GM12878 (cell line): ENCODE data around the gene SMARCAL1. TPM values are rescaled to one million over a fixed set of nuclear protein-coding genes. Genes with fewer than 3 reads are reported as not detected.

Experiments
- ATAC-seq: fragments of 200-7000 bp; cut with Tn5 transposase; 3 replicates; pipeline ENCODE4 v1.9.1; 2020; ENCODE audit warnings: mild to moderate bottlenecking, moderate library complexity
- BruUV-seq: library from RNA; stranded (reverse); fragments of 400-500 nt; replicated peaks from 2 replicates; lab custom pipeline; 2021; lab: Mats Ljungman, UMichigan
- CTCF ChIA-PET: fragments of 300-600 bp; sonication (Branson Sonifier 250); formaldehyde crosslinking; extraction: SDS; loops from one replicate; lab custom pipeline; 2021; ENCODE audit warnings: inconsistent platforms; lab: Yijun Ruan, JAX
- POLR2A ChIA-PET: fragments of 350-600 bp; formaldehyde crosslinking; extraction: SDS; loops from one replicate; lab custom pipeline; 2021; ENCODE audit warnings: inconsistent platforms; lab: Charles Lee
- RAD21 ChIA-PET: fragments of 300-600 bp; sonication (Branson Sonifier 250); formaldehyde crosslinking; loops from one replicate; lab custom pipeline; 2023; ENCODE audit warnings: antibody characterized with exemption; ENCODE audit not compliant: unreplicated experiment; lab: Charles Lee
- SMC1A ChIA-PET: fragments of 300-600 bp; sonication (Branson Sonifier 250); formaldehyde crosslinking; loops from one replicate; lab custom pipeline; 2023; ENCODE audit not compliant: unreplicated experiment, uncharacterized antibody; lab: Charles Lee
- DNase-seq: peaks from one replicate; pipeline ENCODE4 v3.0.0-alpha.2; 2011; ENCODE audit warnings: low read depth, low spot score
- FAIRE-seq: peaks from 3 replicates; lab custom pipeline; 2011; peaks lifted over from hg19 to GRCh38; lab: Jason Lieb, UNC
- H2AFZ ChIP-seq: 2 replicates; pipeline ENCODE4 v1.6.0; 2011; ENCODE audit warnings: low read depth, low read length, control low read depth; ENCODE audit not compliant: control insufficient read depth
- H3K27ac ChIP-seq: 2 replicates; pipeline ENCODE4 v1.5.1; 2011; ENCODE audit warnings: control low read depth; ENCODE audit not compliant: control insufficient read depth, insufficient read depth
- H3K27me3 ChIP-seq, 2 experiments: replicated peaks in 1 of 2; 2 replicates each; pipeline versions ENCODE4 v1.6.0 to v1.6.1; 2011; ENCODE audit warnings: low read length in 1 of 2; ENCODE audit not compliant: control insufficient read depth in 2 of 2, insufficient read depth in 2 of 2
- H3K36me3 ChIP-seq, 2 experiments: 2 replicates each; pipeline ENCODE4 v1.5.1; 2011; ENCODE audit warnings: low read length in 1 of 2; ENCODE audit not compliant: control insufficient read depth in 2 of 2, insufficient read depth in 2 of 2
- H3K4me1 ChIP-seq: 2 replicates; pipeline ENCODE4 v1.6.1; 2011; ENCODE audit warnings: mild to moderate bottlenecking, low read length, moderate library complexity, mixed read lengths; ENCODE audit not compliant: control insufficient read depth, insufficient read depth
- H3K4me2 ChIP-seq: 2 replicates; pipeline ENCODE4 v1.6.0; 2011; ENCODE audit warnings: control low read depth; ENCODE audit not compliant: control insufficient read depth, insufficient read depth
- H3K4me3 ChIP-seq: fragments of 200-600 bp; sonication (generic); 2 replicates; pipeline ENCODE4 v1.5.1; 2016
- H3K79me2 ChIP-seq: 2 replicates; pipeline ENCODE4 v1.6.0; 2011; ENCODE audit warnings: low read length; ENCODE audit not compliant: control insufficient read depth, insufficient read depth
- H3K9ac ChIP-seq: 2 replicates; pipeline ENCODE4 v1.8.0; 2011; ENCODE audit warnings: low read length, control low read depth, mixed read lengths; ENCODE audit not compliant: control insufficient read depth, insufficient read depth
- H3K9me3 ChIP-seq: replicated peaks from 3 replicates; pipeline ENCODE4 v1.5.1; 2011; ENCODE audit warnings: mild to moderate bottlenecking, low read length; ENCODE audit not compliant: control insufficient read depth, insufficient read depth
- H4K20me1 ChIP-seq: 2 replicates; pipeline ENCODE4 v1.6.0; 2011; ENCODE audit not compliant: control insufficient read depth, insufficient read depth
- BRCA1 ChIP-seq: IDR thresholded peaks from 2 replicates; pipeline ENCODE4 v1.6.1; 2011; ENCODE audit warnings: low read depth, low read length, improper control_type of control experiment
- ESRRA ChIP-seq: IDR thresholded peaks from 2 replicates; pipeline ENCODE4 v1.6.1; 2012; ENCODE audit warnings: mild to moderate bottlenecking, low read length, improper control_type of control experiment
- KDM1A ChIP-seq: fragments of 200-600 bp; sonication (generic); IDR thresholded peaks from 2 replicates; pipeline ENCODE4 v1.6.1; 2016; ENCODE audit warnings: borderline replicate concordance
- NFIC ChIP-seq: IDR thresholded peaks from 2 replicates; pipeline ENCODE4 v1.6.1; 2012; ENCODE audit warnings: low read depth, mild to moderate bottlenecking, inconsistent platforms, low read length, moderate library complexity
- SUPT20H ChIP-seq: IDR thresholded peaks from 2 replicates; pipeline ENCODE4 v1.6.1; 2011; ENCODE audit warnings: low read depth, mild to moderate bottlenecking, low read length, moderate library complexity, borderline replicate concordance; ENCODE audit not compliant: control insufficient read depth
- TBL1XR1 ChIP-seq: IDR thresholded peaks from 2 replicates; pipeline ENCODE4 v1.6.1; 2012; ENCODE audit warnings: low read depth, low read length, improper control_type of control experiment
- ZNF384 ChIP-seq: IDR thresholded peaks from 2 replicates; pipeline ENCODE4 v1.6.1; 2012; ENCODE audit warnings: low read depth, mild to moderate bottlenecking, low read length, improper control_type of control experiment, borderline replicate concordance
- WGBS: methylation state at CpG from one replicate; pipeline ENCODE4 v1.1.6; 2016; ENCODE audit warnings: low lambda C conversion rate; ENCODE audit not compliant: insufficient replicate concordance, insufficient coverage; ENCODE audit errors: missing lambda C conversion rate; 5-methylcytosine and 5-hydroxymethylcytosine counted together
- in situ Hi-C: fragments of 300-500 bp; cut with MboI; formaldehyde crosslinking; loops from 9 replicates; pipeline ENCODE4 v1.14.3; 2018; ENCODE audit warnings: mixed read lengths
- intact Hi-C: fragments of 100-400 bp; cut with micrococcal nuclease; formaldehyde crosslinking; loops from one replicate; pipeline ENCODE4 v1.14.2; 2022; ENCODE audit not compliant: unreplicated experiment
- polyA plus RNA-seq, 11 experiments: library from polyadenylated mRNA; depleted of rRNA in 4 of 11; unstranded in 6 of 11; stranded (reverse) in 5 of 11; fragments of >200 nt; fragmentation: Nextera tagmentation in 4 of 11; fragmentation: Illumina TruSeq in 1 of 11; extraction: Ambion mirVana in 4 of 11; extraction: Trizol in 1 of 11; gene quantifications; 1 replicate in 1 of 11; 2 replicates in 10 of 11; pipeline versions ENCODE4 v1.2.1 to v1.2.3, GENCODE V29; 2011 to 2016; ENCODE audit warnings: inconsistent platforms in 2 of 11, missing spikeins in 2 of 11, low read depth in 1 of 11
- total RNA-seq, 4 experiments: library from RNA; depleted of rRNA in 3 of 4; stranded (reverse); fragments of >200 nt in 3 of 4; fragmentation: Illumina TruSeq in 1 of 4; extraction: Trizol in 1 of 4; gene quantifications; 2 replicates each; pipeline versions ENCODE4 v1.2.1 to v1.2.3, GENCODE V29; 2013 to 2021
- TF ChIP-seq, protein P1 (sequence below): fragments of 450-650 bp; IDR thresholded peaks from 2 replicates; pipeline ENCODE4 v1.6.1; 2016; ENCODE audit warnings: mild to moderate bottlenecking
- TF ChIP-seq, protein P2 (sequence below): fragments of 450-650 bp; IDR thresholded peaks from 2 replicates; pipeline ENCODE4 v1.6.1; 2018; ENCODE audit warnings: mild to moderate bottlenecking, low read depth, moderate library complexity; ENCODE audit not compliant: partially characterized antibody

SMARCAL1 gene
- total and polyA plus RNA-seq, 10 of the 15 experiments (the other 5 are each of a cell fraction or from before 2014, with no cell fraction given) = 10.8 to 32.9 (median 21.8) TPM

DNA sequence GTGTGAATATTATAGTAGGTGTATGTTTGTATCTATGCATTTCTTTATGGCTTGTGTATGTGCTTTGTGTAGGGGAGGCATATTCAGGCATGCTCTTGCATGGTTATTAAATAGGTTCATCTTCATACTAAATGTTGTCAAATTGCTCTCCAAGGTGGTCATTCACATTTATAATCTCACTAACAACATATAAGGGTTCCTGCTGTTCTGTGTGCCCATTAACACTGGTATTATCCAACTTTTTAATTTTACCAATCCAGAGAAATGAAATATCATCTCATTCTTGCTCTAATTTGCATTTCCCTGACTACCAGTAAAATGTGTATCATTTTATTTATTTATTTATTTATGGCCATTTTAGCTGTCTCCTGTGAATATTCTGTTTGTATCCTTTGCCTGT lies 57.4 kb downstream of the SMARCAL1 start (continued):
- TF ChIP-seq, protein P1, sequence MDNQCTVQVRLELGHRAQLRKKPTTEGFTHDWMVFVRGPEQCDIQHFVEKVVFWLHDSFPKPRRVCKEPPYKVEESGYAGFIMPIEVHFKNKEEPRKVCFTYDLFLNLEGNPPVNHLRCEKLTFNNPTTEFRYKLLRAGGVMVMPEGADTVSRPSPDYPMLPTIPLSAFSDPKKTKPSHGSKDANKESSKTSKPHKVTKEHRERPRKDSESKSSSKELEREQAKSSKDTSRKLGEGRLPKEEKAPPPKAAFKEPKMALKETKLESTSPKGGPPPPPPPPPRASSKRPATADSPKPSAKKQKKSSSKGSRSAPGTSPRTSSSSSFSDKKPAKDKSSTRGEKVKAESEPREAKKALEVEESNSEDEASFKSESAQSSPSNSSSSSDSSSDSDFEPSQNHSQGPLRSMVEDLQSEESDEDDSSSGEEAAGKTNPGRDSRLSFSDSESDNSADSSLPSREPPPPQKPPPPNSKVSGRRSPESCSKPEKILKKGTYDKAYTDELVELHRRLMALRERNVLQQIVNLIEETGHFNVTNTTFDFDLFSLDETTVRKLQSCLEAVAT = no peak
- no peak for TF ChIP-seq TBL1XR1
- TF ChIP-seq NFIC = no peak
- no peak for TF ChIP-seq KDM1A
- TF ChIP-seq, protein P2, sequence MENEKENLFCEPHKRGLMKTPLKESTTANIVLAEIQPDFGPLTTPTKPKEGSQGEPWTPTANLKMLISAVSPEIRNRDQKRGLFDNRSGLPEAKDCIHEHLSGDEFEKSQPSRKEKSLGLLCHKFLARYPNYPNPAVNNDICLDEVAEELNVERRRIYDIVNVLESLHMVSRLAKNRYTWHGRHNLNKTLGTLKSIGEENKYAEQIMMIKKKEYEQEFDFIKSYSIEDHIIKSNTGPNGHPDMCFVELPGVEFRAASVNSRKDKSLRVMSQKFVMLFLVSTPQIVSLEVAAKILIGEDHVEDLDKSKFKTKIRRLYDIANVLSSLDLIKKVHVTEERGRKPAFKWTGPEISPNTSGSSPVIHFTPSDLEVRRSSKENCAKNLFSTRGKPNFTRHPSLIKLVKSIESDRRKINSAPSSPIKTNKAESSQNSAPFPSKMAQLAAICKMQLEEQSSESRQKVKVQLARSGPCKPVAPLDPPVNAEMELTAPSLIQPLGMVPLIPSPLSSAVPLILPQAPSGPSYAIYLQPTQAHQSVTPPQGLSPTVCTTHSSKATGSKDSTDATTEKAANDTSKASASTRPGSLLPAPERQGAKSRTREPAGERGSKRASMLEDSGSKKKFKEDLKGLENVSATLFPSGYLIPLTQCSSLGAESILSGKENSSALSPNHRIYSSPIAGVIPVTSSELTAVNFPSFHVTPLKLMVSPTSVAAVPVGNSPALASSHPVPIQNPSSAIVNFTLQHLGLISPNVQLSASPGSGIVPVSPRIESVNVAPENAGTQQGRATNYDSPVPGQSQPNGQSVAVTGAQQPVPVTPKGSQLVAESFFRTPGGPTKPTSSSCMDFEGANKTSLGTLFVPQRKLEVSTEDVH = no peak
- no peak for TF ChIP-seq ZNF384
- no peak for TF ChIP-seq ESRRA
- TF ChIP-seq SUPT20H = no peak

DNA sequence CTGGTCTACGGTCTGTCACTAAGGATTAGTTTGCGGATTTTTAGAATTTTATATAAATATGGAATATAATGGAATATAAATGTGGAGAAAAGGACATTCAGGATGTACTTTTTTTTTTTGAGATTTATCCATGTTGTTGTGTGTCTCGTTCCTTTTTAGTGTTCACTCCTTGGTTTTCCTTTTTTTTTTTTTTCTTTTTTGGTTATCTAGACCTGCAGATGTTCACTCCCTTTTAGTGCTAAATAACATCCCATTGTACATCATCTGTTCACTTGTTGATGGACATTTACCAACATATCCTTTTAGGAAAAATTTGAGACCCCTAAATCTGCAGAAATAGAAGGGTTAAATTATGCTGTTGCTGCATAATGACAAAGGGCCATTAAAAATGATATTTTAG lies 60.9 kb downstream of the SMARCAL1 start:
- Histone ChIP-seq H2AFZ (no peak overlapping the region), H3K4me3 (no peak overlapping the region), H3K9ac (no peak overlapping the region), H3K27me3 (no peaks in the 10 kb centered on the region), H3K79me2 (no peaks in the 10 kb centered on the region), H3K9me3 (no peaks in the 10 kb centered on the region)
- CTCF ChIA-PET = no interaction called here
- no peak for ATAC-seq
- TF ChIP-seq BRCA1 = no peak
- TF ChIP-seq, all 136 proteins: peak for 0
- RAD21 ChIA-PET = no interaction called here
- DNase-seq (no peak), FAIRE-seq (no peak)
- H4K20me1 ChIP-seq = no peaks in the 10 kb centered on the region
- SMC1A ChIA-PET = no interaction called here
- in situ Hi-C loops (no loop called here), intact Hi-C loops (no loop called here)
- BruUV-seq = no TSS peak
- no peak overlapping the region for H3K4me2 ChIP-seq
- POLR2A ChIA-PET = no interaction called here
- no peaks in the 10 kb centered on the region; a peak in 1 of 4 replicates for H3K36me3 ChIP-seq
- WGBS = 96% methylated on average over 3 of the region's 3 CpGs
- H3K4me1 ChIP-seq = peaks cover 8% of the 10 kb centered on the region
- H3K27ac ChIP-seq = no peak overlapping the region
